Esophagus muscularis mucosa (tissue), 4 donors: ENCODE measurements around the gene MOGAT2.

ENCODE experiments used
- CTCF ChIP-seq, 3 experiments: fragments of 200-600 bp in 2 of 3; fragments of 450-650 bp in 1 of 3; sonication (generic) in 2 of 3; IDR thresholded peaks; one replicate each; pipeline ENCODE4 v1.5.1; 2017 to 2019; ENCODE audit warnings: antibody characterized with exemption in 3 of 3, mild to moderate bottlenecking in 2 of 3, moderate library complexity in 1 of 3
- EP300 ChIP-seq: sonication (generic); formaldehyde crosslinking; IDR thresholded peaks from one replicate; pipeline ENCODE4 v1.6.1; 2017; ENCODE audit warnings: antibody characterized with exemption
- POLR2A ChIP-seq: fragments of 450-650 bp; IDR thresholded peaks from one replicate; pipeline ENCODE4 v1.6.1; 2017; ENCODE audit warnings: antibody characterized with exemption, moderate library complexity, mild to moderate bottlenecking, low read depth
- POLR2AphosphoS5 ChIP-seq, 2 donors: sonication (generic); formaldehyde crosslinking; IDR thresholded peaks; one replicate each; pipeline ENCODE4 v1.6.1; 2017; ENCODE audit warnings: antibody characterized with exemption in 2 of 2

DNA sequence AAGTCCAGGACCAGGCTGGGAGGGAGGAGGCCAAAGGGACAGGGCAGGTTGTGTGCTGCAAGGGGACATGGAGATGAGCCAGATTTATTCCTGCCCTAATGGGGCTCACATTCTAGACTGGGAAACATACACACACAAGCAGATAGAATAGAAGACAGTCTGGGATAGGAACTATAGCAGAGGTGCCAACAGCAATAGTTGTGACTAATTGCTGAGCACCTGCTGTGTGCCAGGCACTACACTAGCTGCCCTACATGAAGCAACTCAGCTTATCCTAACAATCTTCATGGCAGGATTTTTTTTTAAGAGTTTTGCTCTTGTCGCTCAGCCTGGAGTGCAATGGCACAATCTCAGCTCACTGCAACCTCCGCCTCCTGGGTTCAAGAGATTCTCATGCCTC is 11.4 kb downstream of the MOGAT2 start:
- no peak for TF ChIP-seq CTCF (IDR thresholded peaks at IDR 0.05)
- no peak for TF ChIP-seq POLR2A
- TF ChIP-seq POLR2AphosphoS5 (IDR thresholded peaks at IDR 0.05) = no peak
- TF ChIP-seq EP300 = no peak
